HEK293 (cell line): ENCODE results near the gene ZNF536.

Experiments
- ZNF274 ChIP-seq, 2 experiments: fragments of 200-500 bp in 1 of 2; fragments of 450-650 bp in 1 of 2; sonication (Bioruptor generic) in 1 of 2; formaldehyde crosslinking in 1 of 2; IDR thresholded peaks; 2 replicates each; pipeline versions ENCODE4 v1.5.1 to v1.6.1; 2014 to 2016; ENCODE audit warnings: borderline replicate concordance in 1 of 2, inconsistent platforms in 1 of 2, low read length in 1 of 2, missing biosample characterization in 1 of 2, missing genetic modification characterization in 1 of 2
- TF ChIP-seq, protein P1 (sequence below): fragments of 450-650 bp; formaldehyde crosslinking; IDR thresholded peaks from 2 replicates; pipeline ENCODE4 v1.5.1; 2017; ENCODE audit warnings: missing biosample characterization, missing genetic modification characterization

- no peak for TF ChIP-seq ZNF274 (IDR thresholded peaks at IDR 0.05; ENCODE audit: low read length)
- no peak for TF ChIP-seq ZNF274 (tag by site-specific recombination; IDR thresholded peaks at IDR 0.05; ENCODE audit: borderline replicate concordance)
- TF ChIP-seq, protein P1, sequence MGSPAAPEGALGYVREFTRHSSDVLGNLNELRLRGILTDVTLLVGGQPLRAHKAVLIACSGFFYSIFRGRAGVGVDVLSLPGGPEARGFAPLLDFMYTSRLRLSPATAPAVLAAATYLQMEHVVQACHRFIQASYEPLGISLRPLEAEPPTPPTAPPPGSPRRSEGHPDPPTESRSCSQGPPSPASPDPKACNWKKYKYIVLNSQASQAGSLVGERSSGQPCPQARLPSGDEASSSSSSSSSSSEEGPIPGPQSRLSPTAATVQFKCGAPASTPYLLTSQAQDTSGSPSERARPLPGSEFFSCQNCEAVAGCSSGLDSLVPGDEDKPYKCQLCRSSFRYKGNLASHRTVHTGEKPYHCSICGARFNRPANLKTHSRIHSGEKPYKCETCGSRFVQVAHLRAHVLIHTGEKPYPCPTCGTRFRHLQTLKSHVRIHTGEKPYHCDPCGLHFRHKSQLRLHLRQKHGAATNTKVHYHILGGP (tag by site-specific recombination): no peak
Observed at GRCh38 chr19:30604657-30605056, 232.5 kb downstream of the ZNF536 start.
